NK-92 (cell line): ENCODE measurements around the gene UBE2B.
"Not testable (repeated sequence)": the region's sequence is repeated elsewhere in the genome, so short reads cannot be mapped to it uniquely, and the experiment has no call there.

ENCODE experiments used
- DNase-seq: peaks from one replicate; lab custom pipeline; 2025; ENCODE audit not compliant: unreplicated experiment; lab: John Stamatoyannopoulos, UW

Gene UBE2B

GRCh38 chr5:134398609-134399155, 27.3 kb downstream of the UBE2B start:
- DNase-seq = no peak

- no peak for DNase-seq
Measured at GRCh38 chr5:134403951-134404350, 32.6 kb downstream of the UBE2B start.

GRCh38 chr5:134406390-134406789, 35.0 kb downstream of the UBE2B start:
- no peak for DNase-seq

DNA sequence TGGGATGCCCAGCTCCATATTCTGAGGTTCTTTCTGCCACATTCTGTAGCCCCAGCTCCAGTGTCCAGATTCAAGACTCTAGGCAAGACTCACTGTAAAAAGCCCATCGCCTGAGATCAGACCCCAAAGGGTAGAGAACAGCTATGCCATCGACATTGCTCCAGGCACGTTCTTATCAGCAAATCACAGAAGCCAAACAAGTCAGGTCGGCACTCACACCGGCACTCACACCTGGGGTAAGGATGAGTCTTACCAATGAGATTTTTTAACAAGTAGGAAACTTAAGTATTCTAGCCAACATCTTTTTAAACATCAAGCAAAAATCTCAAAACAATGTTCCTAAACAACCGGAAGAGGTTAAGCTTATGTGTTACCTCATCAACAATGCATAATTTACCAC, 38.0 kb downstream of the UBE2B start:
- DNase-seq = no peak

DNA sequence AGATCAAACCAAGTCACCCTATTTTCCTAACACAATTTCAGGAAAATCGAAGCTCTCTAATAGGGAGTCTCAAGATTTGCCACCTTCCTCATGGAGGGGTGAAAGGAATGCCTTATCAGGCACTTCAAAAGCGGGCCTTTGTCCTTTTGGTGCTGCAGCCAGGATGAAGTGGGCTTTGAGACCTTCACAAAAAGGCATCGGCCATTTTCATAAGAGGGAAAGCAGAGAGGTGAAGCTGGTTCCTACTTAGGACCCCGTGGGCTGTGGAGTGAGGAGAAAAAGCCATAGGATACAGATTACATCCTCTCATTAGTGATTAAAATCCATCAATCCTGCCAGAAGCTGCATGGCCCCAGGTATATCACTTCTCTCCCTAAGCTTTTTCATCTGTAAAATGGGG, 39.5 kb downstream of the UBE2B start:
- no peak for DNase-seq

DNA sequence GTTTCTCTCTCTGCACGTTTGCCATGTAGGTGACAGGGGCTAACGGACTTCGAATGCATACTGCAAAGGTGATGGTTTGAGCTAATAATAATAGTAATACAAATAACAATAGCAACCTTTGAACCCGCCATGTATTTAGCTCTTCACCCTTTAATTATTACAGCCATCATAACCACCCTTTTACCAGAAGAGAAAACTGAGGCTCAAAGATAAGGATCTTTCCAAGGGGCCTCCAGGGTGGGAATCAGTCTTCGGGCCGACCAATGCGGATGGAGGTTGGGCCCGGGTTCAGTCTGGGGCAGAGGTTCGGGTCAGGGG, 39.8 kb downstream of the UBE2B start:
- no peak for DNase-seq

DNA sequence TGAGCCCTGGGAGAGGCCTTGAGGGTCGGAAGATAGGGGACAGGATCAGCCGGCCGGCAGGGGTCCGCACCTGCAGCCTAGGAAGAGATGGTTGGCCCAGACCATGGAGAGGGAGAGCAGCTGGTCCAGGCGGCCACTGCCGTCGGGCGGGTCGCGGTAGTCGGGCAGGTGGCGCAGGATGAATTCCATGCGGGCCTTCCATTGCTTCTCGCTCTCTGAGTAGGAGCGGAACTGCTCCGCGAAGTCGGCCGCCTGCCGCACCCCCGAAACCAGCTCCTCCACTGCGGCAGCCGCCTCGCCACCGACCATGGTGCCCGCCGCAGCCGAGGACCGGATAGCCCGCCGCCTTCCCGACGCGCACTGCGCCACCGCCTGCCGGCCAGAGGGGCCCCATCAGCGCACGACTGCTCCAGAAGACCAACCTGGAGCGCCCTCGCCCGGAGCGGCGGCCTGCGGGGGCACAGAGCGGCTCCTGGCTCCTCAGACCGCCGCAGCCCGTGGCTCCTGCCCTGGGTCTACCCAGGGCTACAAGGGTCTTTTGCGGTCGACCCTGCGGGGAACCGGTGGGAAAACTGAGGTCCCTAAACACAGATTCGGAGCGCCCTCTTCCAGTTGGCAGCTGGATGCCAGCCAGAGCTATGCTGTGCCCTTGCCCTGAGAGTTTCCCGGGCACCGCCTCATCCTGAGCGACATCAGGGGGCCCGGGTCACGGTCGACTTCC, 40.3 kb downstream of the UBE2B start, which contains the start of gene CDKN2AIPNL:
Gene CDKN2AIPNL, minus strand, starts transcription at position 336 of the 721 bp plus-strand sequence. Its CDS starts 27 bp downstream, at position 309.
- DNase-seq = no peak

GRCh38 chr5:134413046-134413445, 41.7 kb downstream of the UBE2B start:
- no peak for DNase-seq

- DNase-seq = no peak
Measured at GRCh38 chr5:134417707-134418106, 46.3 kb downstream of the UBE2B start.

- no peak for DNase-seq
Measured at GRCh38 chr5:134418958-134419357, 47.6 kb downstream of the UBE2B start.

- DNase-seq = no peak
Measured at GRCh38 chr5:134420343-134420742, 49.0 kb downstream of the UBE2B start.

GRCh38 chr5:134421038-134421437, 49.7 kb downstream of the UBE2B start:
- DNase-seq = not testable (repeated sequence)

DNA sequence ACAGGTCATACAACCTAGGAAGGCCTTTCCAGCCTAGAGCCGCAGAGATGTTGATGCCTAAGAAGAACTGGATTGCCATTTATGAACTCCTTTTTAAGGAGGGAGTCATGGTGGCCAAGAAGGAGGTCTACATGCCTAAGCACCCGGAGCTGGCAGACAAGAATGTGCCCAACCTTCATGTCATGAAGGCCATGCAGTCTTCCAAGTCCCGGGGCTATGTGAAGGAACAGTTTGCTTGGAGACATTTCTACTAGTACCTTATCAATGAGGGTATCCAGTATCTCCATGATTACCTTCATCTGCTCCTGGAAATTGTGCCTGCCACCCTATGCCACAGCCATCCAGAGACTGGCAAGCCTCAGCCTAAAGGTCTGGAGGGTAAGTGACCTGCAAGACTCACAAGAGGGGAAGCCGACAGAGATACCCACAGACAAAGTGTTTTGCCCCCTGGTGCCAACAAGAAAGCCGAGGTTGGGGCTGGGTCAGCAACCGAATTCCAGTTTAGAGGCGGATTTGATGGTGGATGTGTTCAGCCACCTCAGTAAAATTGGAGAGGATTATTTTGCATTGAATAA, 51.5 kb downstream of the UBE2B start:
- DNase-seq = no peak

- no peak for DNase-seq
Measured at GRCh38 chr5:134423376-134423775, 52.0 kb downstream of the UBE2B start.

DNA sequence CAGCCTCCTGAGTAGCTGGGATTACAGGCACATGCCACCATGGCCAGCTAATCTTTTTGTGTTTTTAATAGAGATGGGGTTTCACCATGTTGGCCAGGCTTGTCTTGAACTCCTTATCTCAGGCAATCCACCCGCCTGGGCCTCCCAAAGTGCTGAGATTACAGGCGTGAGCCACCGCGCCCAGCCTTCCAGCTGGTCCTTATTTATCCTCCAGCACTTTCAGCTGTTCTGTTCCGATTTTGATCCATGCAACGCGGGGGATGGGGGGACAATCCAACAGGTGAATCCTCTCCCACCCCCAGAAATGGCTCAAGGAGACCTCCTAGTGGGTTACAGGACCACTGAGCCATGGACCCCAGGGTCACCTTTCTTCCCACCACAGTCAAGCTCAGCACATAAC, 55.0 kb downstream of the UBE2B start:
- DNase-seq = no peak

DNA sequence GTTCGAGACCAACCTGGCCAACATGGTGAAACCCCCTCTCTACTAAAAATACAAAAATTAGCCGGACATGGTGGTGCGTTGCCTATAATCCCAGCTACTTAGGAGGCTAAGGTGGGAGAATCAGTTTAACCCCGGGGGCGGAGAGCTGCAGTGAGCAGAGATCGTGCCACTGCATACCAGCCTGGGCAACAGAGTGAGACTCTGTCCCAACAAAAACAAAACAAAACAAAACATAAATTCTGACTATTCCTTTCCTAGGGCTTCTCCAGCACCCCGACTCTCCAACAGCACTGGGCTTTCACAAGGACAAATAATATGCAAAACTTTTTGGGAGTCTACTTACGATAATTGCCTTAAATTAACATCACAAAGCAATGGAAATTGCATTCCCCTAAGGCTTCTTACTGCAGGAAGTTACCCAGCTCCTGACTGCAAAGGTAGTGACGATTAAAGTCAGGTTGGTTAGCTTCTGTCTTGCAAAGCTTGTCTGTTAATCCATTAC, 56.2 kb downstream of the UBE2B start:
- no peak for DNase-seq

DNA sequence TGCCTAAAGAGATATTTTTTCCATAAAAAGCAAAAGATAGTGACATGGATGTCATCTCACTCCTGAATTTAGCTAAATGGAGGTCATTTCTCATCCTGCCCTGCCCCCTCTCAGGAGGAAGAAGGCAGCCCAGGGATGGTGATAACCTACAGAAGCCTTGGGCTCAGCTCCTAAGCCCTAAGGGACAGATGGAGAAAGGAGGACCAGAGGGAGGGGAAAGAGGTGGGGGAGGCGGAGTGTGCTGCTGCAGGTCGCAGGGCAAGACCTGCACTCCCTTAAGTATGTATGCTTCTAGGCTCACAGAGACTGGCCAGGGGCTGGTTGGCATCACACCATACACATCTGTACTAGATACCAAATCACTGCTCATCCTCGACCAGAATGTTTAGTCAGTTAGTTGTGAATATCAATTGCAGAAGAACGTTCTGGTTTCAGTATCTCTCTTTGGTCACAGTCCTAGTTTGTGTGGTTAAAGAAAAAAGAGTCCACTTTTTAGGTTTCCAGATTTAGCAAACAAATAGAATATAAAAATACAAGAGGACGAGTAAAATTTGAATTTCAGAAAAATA, 58.7 kb downstream of the UBE2B start:
- no peak for DNase-seq

GRCh38 chr5:134432174-134432573, 60.8 kb downstream of the UBE2B start:
- DNase-seq = no peak

- DNase-seq = no peak
Measured at GRCh38 chr5:134432677-134433359, 61.4 kb downstream of the UBE2B start.

- no peak for DNase-seq
Measured at GRCh38 chr5:134435560-134435959, 64.2 kb downstream of the UBE2B start.

DNA sequence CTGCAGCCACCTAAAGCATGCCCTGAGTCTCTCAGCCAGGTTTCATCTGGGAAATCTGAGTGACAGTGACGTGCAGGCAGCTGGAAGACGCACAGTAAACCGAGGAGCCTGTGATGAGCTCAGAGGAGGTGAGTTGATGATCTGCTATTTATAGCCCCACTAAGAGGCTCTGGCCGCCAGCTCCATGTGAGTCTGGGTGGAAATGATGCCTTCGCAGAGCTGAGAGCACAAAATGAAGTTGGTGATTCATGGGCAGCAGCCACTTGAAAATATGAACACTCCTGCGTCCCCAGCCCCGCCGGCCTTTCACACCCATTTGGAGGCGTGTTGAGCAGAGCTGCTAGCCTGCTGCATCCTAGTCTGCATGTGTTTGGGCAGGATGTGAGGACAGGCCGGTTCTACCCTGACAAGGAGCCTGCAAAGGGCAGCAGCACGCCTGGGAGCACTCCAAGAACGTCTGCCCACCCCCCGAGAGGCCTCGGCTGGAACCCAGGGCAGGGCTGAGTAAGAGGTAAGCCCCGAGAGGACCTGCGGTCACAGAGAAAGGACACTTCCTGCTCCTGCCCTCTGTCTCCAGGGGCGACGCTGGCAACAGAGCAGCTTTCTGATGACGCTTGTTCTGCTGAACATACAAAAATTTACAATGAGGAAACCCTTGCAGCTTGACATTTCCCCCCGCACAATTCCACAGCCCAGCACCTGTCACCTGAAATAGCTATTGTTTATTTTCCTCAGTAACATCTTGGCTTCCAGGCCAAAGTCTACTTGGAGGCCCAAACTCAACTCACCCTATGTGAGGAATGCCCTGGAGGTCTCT, 65.4 kb downstream of the UBE2B start:
- no peak for DNase-seq
